ENCODE measurements around the gene CCRL2.
"Not testable (repeated sequence)": the region's sequence is repeated elsewhere in the genome, so short reads cannot be mapped to it uniquely, and the experiment has no call there.

Gene CCRL2

DNA sequence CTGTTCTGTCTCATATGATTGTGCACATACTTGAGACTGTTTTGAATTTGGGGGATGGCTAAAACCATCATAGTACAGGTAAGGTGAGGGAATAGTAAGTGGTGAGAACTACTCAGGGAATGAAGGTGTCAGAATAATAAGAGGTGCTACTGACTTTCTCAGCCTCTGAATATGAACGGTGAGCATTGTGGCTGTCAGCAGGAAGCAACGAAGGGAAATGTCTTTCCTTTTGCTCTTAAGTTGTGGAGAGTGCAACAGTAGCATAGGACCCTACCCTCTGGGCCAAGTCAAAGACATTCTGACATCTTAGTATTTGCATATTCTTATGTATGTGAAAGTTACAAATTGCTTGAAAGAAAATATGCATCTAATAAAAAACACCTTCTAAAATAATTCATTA, 31.2 kb upstream of the CCRL2 start:
- no peak overlapping the region for H3K4me3 ChIP-seq (ENCODE audit: low read depth, low read length)
- DNase-seq (ENCODE audit: low read depth): no peak

DNA sequence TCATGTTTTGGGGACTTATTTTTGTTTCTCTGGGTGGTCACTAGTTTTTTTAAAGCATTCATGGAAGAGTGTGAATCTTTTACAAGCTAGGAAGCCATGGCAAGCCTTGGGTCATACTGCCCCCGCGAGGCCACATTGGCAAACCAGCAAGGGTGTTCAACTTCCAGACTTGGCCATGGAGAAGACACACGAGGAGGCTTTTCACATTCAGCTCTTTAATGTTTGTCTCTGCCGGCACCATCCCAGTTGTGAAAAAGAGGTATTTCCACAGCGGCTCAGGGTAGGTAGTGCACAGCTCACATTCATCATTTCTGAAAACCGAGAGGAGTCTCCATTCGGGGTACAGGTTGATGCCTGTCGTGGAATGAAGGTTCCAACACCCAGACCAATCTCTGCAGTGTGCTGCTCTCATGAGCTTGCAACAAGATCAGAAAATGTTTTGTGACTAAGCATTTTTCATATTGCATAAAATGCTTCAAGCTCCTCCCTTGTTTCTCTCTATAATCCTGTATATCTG, 28.6 kb upstream of the CCRL2 start:
- DNase-seq (ENCODE audit: low read depth): no peak
- H3K4me3 ChIP-seq (ENCODE audit: low read depth, low read length): no peak overlapping the region

DNA sequence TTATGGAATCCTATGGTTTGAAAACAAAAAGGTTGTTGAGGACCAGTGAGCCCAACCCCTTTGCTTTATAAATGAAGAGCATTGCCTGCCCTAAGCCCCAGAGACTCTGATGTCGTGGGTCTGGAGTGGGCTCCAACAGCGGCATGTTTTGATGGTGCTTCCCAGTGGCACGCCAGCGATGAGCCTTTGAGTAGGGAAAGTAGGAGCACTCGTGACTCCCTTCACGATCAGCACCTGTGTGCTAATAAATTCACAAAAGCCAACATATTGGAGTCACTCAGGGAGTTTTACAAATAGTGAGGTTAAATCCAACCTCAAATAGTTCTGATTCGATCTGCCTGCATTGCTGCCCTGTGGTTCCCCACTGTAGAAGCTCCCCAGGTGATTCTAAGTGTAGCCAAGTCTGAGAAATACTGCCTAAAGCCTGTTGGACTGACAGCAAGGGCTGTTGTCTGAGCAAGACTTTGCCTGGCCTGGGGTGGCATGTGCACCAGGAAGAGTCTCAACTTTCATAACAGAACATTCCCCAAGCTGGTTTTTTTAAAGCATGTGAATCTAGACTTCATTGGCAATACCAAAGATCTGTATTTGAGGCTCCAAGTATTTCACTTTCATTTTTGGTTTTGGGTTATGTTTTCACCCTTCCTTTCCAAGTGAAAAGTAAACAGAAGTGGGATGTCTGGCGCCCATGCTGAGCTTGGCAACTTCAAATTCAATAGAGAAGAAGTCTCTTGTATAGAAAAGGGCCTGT, 26.4 kb upstream of the CCRL2 start:
- no peak overlapping the region for H3K4me3 ChIP-seq (ENCODE audit: low read depth, low read length)
- DNase-seq (ENCODE audit: low read depth): no peak

DNA sequence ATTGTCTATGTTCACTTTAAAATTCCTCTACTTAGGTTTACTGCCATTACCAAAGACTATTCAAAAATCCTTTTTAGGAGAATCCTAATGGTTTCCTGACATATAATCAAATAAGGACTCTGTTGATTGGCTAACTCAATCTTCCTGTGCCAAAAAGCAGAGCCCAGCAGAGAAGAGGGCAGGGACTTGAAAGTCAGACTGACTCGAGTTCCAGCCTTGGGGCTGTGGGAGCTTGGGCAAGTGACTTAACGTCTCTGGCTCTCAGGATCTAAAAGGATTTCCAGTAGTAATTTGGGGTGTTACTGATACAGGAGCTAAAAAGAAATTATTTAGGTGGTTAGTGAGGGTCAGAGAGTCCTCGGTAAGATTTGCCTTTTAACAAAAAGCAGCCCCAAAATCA, 25.4 kb upstream of the CCRL2 start:
- DNase-seq (ENCODE audit: low read depth): no peak
- H3K4me3 ChIP-seq (ENCODE audit: low read depth, low read length): no peak overlapping the region

DNA sequence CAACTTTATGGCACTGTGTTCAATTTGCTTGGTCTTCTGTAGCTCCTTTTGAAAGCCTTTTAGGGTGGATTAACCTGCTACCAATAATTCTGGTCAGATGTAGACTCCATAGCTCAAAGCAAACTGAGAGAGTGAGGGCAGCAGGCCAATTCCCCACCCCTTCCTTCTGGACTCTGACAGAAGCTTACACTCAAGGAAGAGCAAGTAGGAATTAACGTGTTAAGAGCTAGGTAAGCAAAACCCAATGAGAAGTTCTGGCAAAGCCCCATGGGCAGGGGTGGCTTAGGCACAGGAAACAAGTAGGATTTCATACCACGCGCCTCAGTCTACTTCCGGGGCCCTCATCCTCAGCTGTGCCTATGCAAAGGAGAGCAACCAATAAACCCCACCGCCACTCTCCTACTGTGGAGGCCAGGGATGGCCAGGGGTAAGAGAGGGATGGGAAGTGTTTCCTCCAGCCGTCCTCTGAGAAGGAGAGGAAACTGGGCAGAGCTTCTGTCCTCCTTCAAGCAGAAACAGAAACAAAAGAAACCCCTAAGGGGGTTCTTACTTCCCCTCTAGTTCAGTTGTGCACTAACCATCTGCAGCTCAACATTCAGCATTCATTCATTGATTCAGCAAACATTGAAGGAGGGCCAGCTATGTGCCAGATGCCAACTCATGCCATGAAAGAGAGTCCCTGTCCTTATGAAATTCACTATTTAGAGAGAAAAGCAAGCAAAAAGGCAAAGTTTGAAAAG, 23.7 kb upstream of the CCRL2 start:
- no peak for DNase-seq (ENCODE audit: low read depth)
- H3K4me3 ChIP-seq (ENCODE audit: low read depth, low read length): no peak overlapping the region

DNA sequence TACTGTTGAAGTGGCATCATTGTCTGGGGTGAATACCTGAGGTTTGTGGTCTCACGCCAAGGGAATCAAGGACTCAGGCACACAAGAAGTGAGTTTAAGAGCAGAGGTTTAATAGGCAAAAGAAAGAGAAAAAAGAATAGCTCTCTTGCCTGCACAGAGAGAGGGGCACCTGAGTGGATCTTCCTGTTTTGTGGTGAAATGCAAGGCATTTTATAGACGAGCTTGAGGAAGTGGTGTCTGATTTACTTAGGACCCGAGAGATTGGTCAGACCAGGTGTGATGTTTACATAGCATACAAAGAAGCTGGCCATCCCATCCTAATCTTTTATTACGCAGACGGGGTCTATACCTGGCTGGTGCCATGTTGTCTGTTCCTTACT, 23.1 kb upstream of the CCRL2 start:
- DNase-seq (ENCODE audit: low read depth): no peak

DNA sequence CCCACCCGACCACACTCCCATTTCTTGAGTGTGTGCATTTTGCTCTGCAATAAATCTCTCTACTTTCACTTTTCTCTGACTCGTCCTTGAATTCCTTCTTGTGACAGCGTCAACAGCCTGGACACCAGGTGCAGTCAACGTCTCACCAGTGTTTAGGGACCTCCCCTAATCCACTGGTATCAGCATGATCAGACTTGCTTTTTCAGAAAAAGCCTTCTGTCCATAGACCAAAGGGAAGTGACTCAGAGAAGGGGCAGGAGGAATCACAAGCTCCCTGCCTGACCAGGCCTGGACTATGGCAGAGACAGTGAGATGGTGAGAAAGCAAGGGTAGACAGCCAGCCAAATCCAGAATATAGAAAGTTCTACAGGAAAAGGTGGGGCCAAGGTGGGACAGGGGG, 20.9 kb upstream of the CCRL2 start:
- no peak overlapping the region for H3K4me3 ChIP-seq (ENCODE audit: low read depth, low read length)
- no peak for DNase-seq (ENCODE audit: low read depth)

More for the DNA sequence above, 23.1 kb upstream of the CCRL2 start:
- no peak overlapping the region for H3K4me3 ChIP-seq (ENCODE audit: low read depth, low read length)

DNA sequence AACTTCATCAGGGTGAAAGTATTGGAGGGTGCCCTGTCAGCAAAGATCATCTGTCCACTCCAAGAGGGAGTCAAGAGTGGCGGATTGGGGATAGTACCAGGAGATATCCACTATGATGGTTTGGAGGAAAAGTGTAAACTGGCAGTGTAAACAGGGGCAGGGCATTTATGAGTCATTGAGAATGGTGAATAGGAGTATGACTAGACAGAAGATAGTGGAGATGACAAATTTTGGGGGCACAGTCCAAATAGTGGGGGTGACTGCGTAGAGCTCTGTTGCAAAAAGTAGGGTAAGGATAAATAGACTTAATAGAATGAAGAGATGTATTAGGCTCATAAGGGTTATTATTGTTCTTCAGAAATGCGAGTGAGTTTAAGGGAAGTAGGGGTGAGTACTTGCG, 18.2 kb upstream of the CCRL2 start:
- H3K4me3 ChIP-seq (ENCODE audit: low read depth, low read length); DNase-seq (ENCODE audit: low read depth): not testable (repeated sequence)

DNA sequence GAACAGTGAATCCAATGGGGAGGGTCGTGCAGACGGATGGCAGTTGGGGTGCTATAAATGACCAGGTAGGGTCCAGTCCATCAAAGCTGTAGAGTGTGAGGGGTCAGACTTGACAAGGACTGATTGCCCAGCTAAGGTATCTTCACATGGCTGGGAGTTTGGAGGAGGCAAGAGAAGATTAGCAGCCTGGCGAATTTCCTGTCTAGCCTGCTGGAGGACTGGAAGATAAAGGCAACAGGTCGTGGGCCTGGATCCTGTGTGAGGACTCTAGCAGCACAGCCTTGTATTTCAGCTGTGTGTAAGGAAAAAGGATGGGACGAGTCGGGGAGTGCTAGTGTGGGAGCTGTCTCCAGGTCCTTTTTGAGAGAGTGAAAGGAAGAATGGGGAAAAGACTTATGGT, 17.8 kb upstream of the CCRL2 start:
- H3K4me3 ChIP-seq (ENCODE audit: low read depth, low read length): no peak overlapping the region
- no peak for DNase-seq (ENCODE audit: low read depth)

DNA sequence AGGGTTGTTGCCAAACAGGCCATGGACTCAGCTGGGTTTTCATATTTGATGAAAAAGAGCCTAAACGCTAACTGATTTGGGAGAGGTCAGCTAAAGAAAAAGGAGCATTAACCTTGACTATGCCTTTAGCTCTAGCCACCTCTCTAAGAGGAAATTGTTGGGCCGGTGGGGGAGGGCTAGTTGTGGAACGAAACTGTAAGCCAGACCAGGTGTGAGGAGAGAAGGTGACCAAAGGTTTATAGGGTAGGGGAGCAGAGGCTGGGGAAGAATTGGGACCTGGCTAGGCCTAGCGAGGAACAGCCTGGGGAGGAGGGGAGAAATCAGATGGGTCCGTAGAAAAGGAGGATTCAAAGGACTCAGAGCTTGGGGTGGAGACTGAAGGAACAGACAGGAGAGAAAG, 15.5 kb upstream of the CCRL2 start:
- not testable (repeated sequence) for H3K4me3 ChIP-seq (ENCODE audit: low read depth, low read length); DNase-seq (ENCODE audit: low read depth)

DNA sequence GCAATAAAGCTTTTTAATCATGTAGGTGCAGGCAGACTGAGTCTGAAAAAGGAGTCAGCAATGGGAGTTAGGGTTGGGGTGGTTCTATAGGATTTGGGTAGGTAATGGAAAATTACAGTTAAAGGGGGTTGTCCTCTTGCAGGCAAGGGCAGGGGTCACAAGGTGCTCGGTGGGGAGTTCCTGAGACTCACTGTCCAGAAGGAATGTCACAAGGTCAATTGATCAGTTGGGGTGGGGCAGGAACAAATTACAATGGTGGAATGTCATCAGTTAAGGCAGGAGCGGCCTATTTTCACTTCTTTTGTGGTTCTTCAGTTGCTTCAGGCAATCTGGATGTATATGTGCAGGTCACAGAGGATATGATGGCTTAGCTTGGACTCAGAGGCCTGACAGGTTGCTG, 14.0 kb upstream of the CCRL2 start:
- no peak overlapping the region for H3K4me3 ChIP-seq (ENCODE audit: low read depth, low read length)
- DNase-seq (ENCODE audit: low read depth): no peak

DNA sequence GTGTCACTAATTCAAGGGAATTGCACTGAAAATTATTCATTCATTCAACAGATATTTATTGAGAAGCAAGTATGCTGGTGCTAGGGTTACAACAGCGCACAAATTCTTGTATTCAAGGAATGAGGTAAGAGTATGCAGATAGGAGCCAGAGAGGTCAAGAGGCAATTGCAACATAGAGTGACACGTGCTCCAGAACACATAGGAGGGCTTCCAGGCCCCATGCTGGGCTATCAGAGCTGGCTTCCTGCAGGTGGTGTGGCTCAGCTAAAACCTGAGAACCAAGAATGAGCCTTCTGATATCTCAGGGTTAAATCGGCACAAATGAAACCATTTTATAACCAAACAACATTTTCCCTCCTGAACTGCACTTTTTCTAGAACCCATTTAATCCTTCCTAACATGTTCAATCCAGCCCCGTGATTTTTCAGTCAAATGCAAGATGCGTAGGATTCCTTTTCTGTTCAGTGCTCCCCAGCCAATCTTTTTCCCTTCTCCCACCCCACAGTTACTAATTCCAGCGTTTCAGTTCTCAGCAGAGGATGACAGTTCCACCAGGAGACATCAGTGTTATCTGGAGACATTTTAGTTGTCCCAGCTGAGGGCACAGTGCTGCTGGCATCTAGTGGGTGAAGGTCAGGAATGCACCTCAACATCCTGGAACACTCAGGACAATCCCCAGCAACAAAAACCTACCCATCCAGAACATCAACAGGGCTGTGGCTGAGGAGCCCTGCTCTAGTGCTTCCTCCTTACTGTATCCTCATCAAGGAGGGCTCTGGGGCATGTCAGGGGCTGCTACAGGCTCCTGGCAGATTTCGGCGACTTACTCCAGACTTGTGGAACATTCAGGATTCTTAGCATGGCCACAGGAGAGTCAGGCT, 13.3 kb upstream of the CCRL2 start:
- H3K4me3 ChIP-seq (ENCODE audit: low read depth, low read length): no peak overlapping the region
- no peak for DNase-seq (ENCODE audit: low read depth)

DNA sequence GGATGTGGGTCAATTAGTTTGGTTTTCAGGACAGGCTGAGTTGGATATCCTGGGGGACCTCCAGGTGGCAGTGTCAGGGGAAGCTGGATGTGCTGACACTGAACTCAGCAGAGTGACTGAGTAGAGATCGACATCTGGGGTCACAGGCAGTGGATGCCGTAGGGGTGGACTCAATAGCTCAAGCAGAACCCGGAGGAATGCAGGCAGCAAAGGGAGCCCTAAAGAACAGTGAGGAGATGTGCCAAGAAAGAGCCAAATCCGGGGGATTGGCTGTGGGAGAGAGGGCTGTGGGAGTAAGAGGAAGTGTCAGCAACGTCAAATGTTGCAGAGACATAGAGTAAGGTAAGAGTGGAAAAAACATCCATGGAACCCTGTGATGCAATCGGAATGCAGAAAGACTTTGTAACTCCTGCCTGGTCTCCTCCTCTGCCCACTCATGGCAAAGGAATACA, 11.8 kb upstream of the CCRL2 start:
- no peak overlapping the region for H3K4me3 ChIP-seq (ENCODE audit: low read depth, low read length)
- no peak for DNase-seq (ENCODE audit: low read depth)

DNA sequence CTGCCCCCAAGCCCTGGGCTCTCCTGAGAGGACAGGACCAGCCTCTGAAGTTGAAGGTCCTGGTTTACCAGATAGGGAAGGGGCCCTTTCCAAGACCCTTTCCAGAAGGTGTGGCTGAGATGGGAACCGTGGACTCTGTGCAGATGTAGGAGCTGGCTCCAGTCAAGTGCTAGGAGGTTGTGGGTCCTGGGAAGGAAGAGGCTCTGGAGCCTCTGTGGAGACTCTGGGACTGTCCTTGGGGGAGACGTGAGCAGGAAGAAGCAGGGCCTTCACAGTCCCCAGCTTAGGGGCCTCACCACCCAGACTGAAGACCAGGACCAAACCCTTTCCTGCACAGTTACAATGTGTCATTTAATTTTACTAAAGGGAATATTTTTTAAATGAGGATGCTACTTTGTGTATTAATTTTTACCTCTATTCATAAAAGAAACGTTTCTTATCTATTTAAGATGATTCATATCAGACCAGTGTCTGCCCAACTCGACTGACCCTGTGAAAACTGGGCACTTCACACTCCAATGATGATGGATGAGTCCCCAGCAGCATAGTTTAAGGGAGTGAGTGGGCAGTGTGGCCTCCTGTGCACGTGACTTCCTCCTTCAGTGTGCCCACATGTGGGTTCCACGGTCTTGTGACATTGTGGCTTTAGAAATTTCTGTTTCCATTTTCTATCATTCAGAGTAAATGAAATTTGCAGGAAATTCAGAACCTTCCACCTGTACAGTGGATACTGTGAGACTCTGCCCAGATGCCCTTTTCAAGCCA, 11.1 kb upstream of the CCRL2 start:
- H3K4me3 ChIP-seq (ENCODE audit: low read depth, low read length): no peak overlapping the region
- no peak for DNase-seq (ENCODE audit: low read depth)

DNA sequence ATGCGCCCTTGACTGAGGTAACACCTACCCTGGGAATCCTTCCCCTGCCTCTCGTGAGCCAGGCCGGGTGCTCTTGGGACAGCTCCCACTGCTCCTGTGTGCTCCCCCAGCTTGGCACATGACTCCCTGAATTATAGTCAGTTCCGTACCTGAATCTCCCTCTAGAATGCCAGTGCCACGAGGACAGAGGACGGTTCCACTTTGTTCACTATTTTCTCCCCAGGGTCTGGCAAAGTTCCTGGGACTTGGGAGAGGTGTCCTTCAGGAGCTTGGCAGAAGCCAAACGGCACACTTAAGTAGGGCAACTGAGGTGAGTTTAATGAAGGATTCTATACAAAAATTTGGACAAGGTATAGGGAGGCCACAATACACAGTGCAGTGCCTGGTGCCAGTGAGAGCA, 9.9 kb upstream of the CCRL2 start:
- H3K4me3 ChIP-seq (ENCODE audit: low read depth, low read length): no peak overlapping the region
- DNase-seq (ENCODE audit: low read depth): no peak

DNA sequence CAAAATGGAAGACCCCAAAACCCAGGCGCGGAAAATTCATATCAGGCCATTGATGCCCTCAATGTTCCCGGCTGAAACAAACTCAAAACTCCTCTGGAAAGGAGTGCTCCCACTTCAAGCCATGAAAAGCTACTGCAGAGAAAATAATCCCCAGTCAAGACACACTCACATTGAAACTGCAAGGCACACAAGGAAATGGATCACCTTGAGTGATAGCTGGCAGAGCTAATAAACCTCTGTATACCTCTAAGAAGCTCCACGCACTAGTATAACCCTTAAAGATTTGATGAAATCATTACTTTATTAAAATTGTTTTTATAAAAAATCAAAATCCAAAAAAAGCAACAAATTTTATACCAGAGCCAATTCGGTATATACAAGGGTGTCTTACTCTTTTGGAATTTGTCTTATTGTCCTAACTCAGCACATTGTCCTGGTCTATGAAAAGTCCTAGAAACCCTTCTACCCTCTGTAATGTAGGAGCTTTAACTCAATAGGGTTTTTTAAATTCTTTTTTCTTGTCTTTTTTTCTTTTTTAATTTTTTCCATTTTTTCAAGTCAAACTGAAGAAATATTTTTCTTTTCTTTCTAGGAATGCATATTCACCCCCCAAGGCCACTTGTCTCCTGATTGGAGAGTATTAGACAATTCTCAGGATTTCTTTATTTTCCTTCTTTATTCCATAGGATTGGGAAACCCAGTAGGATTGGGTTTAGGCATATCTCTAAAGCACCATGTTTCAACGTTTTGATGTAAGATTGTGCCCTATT, 8.7 kb upstream of the CCRL2 start:
- DNase-seq (ENCODE audit: low read depth): no peak
- no peak overlapping the region for H3K4me3 ChIP-seq (ENCODE audit: low read depth, low read length)

DNA sequence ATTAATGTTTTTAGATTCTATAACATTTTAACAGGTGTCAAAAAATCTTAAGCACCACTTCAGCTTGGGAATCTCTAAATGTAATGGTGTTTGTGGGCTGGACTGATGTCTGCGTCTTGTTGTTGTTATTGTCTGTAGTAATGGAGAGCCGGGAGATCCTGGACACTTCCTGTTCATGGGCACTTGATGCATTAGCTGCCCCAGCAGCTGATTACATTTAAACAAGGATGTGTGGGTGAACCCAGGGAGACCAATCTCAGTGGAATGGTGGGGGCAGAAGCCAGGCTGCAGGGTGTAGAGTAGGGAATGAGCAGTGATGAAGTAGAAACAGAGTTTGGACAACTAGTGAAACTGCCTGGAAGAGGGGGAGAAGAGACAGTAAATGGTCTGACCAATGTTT, 8.0 kb upstream of the CCRL2 start:
- H3K4me3 ChIP-seq (ENCODE audit: low read depth, low read length): no peak overlapping the region
- no peak for DNase-seq (ENCODE audit: low read depth)

DNA sequence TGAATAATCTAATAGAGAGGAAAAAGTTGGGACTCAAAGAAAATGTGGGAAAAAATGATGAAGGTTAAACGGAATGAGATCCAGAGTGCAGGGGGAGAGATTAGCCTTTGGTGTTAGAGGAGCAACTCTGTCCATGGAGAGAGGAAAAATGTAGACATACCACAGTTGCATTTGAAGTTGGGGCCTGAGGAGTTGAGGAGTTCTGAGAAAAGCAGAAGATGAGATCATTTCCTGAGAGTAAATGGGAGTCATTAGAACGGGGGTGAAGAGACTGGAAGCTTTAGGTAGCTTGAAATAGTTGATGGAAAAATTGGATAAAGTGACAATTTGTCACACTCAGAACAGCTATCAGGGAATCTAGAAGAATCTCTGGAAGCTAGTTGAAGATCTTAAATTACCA, 7.5 kb upstream of the CCRL2 start:
- no peak for DNase-seq (ENCODE audit: low read depth)
- no peak overlapping the region for H3K4me3 ChIP-seq (ENCODE audit: low read depth, low read length)

Measured in skeletal muscle cell (primary cell).